Loucy (cell line): ENCODE data around the gene GRIK2.

Source experiments
- H2AFZ ChIP-seq: fragments of 200-600 bp; sonication (generic); 2 replicates; pipeline ENCODE4 v1.6.0; 2016; ENCODE audit warnings: antibody characterized with exemption, mild to moderate bottlenecking, low read length, moderate library complexity
- H3F3A ChIP-seq: fragments of 200-600 bp; 2 replicates; pipeline ENCODE4 v1.6.0; 2016; ENCODE audit warnings: antibody characterized with exemption, low read depth, mild to moderate bottlenecking
- H3K27me3 ChIP-seq: fragments of 200-600 bp; sonication (generic); 2 replicates; pipeline ENCODE4 v1.6.1; 2014; ENCODE audit warnings: low read length, mild to moderate bottlenecking; ENCODE audit not compliant: insufficient read depth, poor library complexity, severe bottlenecking
- H3K36me3 ChIP-seq: fragments of 200-600 bp; sonication (generic); 2 replicates; pipeline ENCODE4 v1.6.1; 2016; ENCODE audit warnings: low read length; ENCODE audit not compliant: insufficient read depth
- H3K4me1 ChIP-seq: fragments of 200-600 bp; sonication (generic); 2 replicates; pipeline ENCODE4 v1.5.1; 2014; ENCODE audit warnings: low read length, mild to moderate bottlenecking; ENCODE audit not compliant: insufficient read depth, poor library complexity, severe bottlenecking
- H3K4me2 ChIP-seq: fragments of 200-600 bp; sonication (generic); 2 replicates; pipeline ENCODE4 v1.6.0; 2014; ENCODE audit warnings: antibody characterized with exemption, low read length, low read depth, mild to moderate bottlenecking; ENCODE audit not compliant: poor library complexity, severe bottlenecking
- H3K4me3 ChIP-seq: fragments of 200-600 bp; sonication (generic); 2 replicates; pipeline ENCODE4 v1.5.1; 2014; ENCODE audit warnings: low read length, mild to moderate bottlenecking, mixed read lengths; ENCODE audit not compliant: poor library complexity, severe bottlenecking
- H3K79me2 ChIP-seq: fragments of 200-600 bp; sonication (generic); 2 replicates; pipeline ENCODE4 v1.6.1; 2014; ENCODE audit warnings: low read length; ENCODE audit not compliant: insufficient read depth
- H3K9ac ChIP-seq: fragments of 200-600 bp; sonication (generic); 2 replicates; pipeline ENCODE4 v1.6.0; 2014; ENCODE audit warnings: mild to moderate bottlenecking, low read depth, low read length, moderate library complexity; ENCODE audit not compliant: poor library complexity, severe bottlenecking
- H3K9me2 ChIP-seq: fragments of 200-600 bp; sonication (generic); replicated peaks from 2 replicates; pipeline ENCODE4 v1.6.1; 2016; ENCODE audit warnings: low read depth, low read length, mixed read lengths
- H3K9me3 ChIP-seq: fragments of 200-600 bp; sonication (generic); 2 replicates; pipeline ENCODE4 v1.6.1; 2014; ENCODE audit warnings: mild to moderate bottlenecking, antibody characterized with exemption, low read length, low read depth; ENCODE audit not compliant: insufficient read depth
- H4K20me1 ChIP-seq: fragments of 200-600 bp; sonication (generic); 2 replicates; pipeline ENCODE4 v1.6.0; 2014; ENCODE audit warnings: antibody characterized with exemption, low read length, mild to moderate bottlenecking; ENCODE audit not compliant: insufficient read depth, poor library complexity, severe bottlenecking
- CTCF ChIP-seq: fragments of 200-600 bp; sonication (generic); conservative IDR thresholded peaks from 2 replicates; pipeline ENCODE4 v1.5.1; 2014; ENCODE audit warnings: mild to moderate bottlenecking, antibody characterized with exemption, low read length
- EZH2phosphoT487 ChIP-seq: fragments of 200-600 bp; IDR thresholded peaks from 2 replicates; pipeline ENCODE4 v1.6.1; 2018; ENCODE audit warnings: antibody characterized with exemption, mild to moderate bottlenecking, moderate library complexity, borderline replicate concordance

GRIK2 gene

GRCh38 chr6:102039441-102039840 lies 645.9 kb downstream of the GRIK2 start:
- no peak overlapping the region for H3K4me3 ChIP-seq
- H3F3A ChIP-seq = no peaks in the 10 kb centered on the region
- H4K20me1 ChIP-seq = no peaks in the 10 kb centered on the region
- no peak overlapping the region for H3K4me2 ChIP-seq
- H2AFZ ChIP-seq = no peak overlapping the region
- no peaks in the 10 kb centered on the region for H3K79me2 ChIP-seq
- H3K9me2 ChIP-seq = no peaks in the 10 kb centered on the region
- H3K9ac ChIP-seq = no peak overlapping the region
- no peaks in the 10 kb centered on the region for H3K9me3 ChIP-seq
- H3K36me3 ChIP-seq = no peaks in the 10 kb centered on the region
- H3K4me1 ChIP-seq = no peaks in the 10 kb centered on the region
- no peak for TF ChIP-seq EZH2phosphoT487
- TF ChIP-seq CTCF = no peak
- H3K27me3 ChIP-seq = no peaks in the 10 kb centered on the region

GRCh38 chr6:102051001-102051400 lies 657.5 kb downstream of the GRIK2 start:
- no peaks in the 10 kb centered on the region for H3K79me2 ChIP-seq
- H4K20me1 ChIP-seq = no peaks in the 10 kb centered on the region
- TF ChIP-seq CTCF (no peak), EZH2phosphoT487 (no peak)
- H3F3A ChIP-seq = no peaks in the 10 kb centered on the region
- H3K9me3 ChIP-seq = no peaks in the 10 kb centered on the region
- H3K27me3 ChIP-seq = no peaks in the 10 kb centered on the region
- H3K4me3 ChIP-seq = no peak overlapping the region
- no peaks in the 10 kb centered on the region for H3K9me2 ChIP-seq
- no peaks in the 10 kb centered on the region for H3K36me3 ChIP-seq
- no peak overlapping the region for H3K4me2 ChIP-seq
- no peak overlapping the region for H3K9ac ChIP-seq
- no peaks in the 10 kb centered on the region for H3K4me1 ChIP-seq
- H2AFZ ChIP-seq = no peak overlapping the region

GRCh38 chr6:102051720-102052119 lies 658.2 kb downstream of the GRIK2 start:
- no peaks in the 10 kb centered on the region for H3K9me3 ChIP-seq
- H3K9ac ChIP-seq = no peak overlapping the region
- no peaks in the 10 kb centered on the region for H3K9me2 ChIP-seq
- no peaks in the 10 kb centered on the region for H3F3A ChIP-seq
- TF ChIP-seq EZH2phosphoT487 (no peak), CTCF (no peak)
- H3K4me3 ChIP-seq = no peak overlapping the region
- H3K36me3 ChIP-seq = no peaks in the 10 kb centered on the region
- H2AFZ ChIP-seq = no peak overlapping the region
- no peaks in the 10 kb centered on the region for H4K20me1 ChIP-seq
- H3K27me3 ChIP-seq = no peaks in the 10 kb centered on the region
- no peak overlapping the region for H3K4me2 ChIP-seq
- no peaks in the 10 kb centered on the region for H3K79me2 ChIP-seq
- no peaks in the 10 kb centered on the region for H3K4me1 ChIP-seq
